ENCODE data around the gene VOPP1. TPM values are rescaled to one million over a fixed set of nuclear protein-coding genes. Genes with fewer than 3 reads are reported as not detected.

Gene VOPP1
- polyA plus RNA-seq, 1 experiment = 88.4 TPM

DNA sequence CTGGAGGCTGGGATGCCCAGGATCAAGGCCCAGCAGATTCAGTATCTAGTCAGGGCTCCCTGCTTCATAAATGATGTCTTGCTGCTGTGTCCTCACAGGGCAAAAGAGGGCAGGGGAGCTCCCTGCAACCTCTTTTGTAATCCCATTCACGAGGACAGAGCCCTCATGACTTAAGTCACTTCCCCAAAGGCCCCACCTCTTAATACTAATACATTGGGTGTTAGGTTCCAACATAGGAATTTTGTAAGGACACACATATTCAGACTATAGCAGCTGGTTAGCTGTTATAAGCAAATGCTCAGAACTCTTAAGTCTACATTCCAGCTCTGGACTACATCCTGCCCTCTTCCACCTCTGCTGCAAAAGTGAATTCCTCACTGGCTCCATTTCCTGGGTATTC, 63.0 kb downstream of the VOPP1 start:
- ChIA-PET POLR2A (interaction anchor here (0.7 to 1.5 kb wide), 6 partner anchors 13 to 70 kb away, joined by 3 to 10 read pairs (median 3); no protein-coding TSS in a partner anchor), CTCF (no interaction called here)
- peak overlapping the region; percentile 81 for H3K27ac ChIP-seq (ENCODE audit: low read depth, low read length)
- DNase-seq (ENCODE audit: low read depth, low spot score) = peak; percentile 67
- TF ChIP-seq, protein P1, sequence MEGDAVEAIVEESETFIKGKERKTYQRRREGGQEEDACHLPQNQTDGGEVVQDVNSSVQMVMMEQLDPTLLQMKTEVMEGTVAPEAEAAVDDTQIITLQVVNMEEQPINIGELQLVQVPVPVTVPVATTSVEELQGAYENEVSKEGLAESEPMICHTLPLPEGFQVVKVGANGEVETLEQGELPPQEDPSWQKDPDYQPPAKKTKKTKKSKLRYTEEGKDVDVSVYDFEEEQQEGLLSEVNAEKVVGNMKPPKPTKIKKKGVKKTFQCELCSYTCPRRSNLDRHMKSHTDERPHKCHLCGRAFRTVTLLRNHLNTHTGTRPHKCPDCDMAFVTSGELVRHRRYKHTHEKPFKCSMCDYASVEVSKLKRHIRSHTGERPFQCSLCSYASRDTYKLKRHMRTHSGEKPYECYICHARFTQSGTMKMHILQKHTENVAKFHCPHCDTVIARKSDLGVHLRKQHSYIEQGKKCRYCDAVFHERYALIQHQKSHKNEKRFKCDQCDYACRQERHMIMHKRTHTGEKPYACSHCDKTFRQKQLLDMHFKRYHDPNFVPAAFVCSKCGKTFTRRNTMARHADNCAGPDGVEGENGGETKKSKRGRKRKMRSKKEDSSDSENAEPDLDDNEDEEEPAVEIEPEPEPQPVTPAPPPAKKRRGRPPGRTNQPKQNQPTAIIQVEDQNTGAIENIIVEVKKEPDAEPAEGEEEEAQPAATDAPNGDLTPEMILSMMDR (IDR thresholded peaks at IDR 0.05; ENCODE audit: low read depth, low read length) = no peak
- H3K9me3 ChIP-seq (ENCODE audit: control insufficient read depth, insufficient read depth, low read length) = no peaks in the 10 kb centered on the region
- no peaks in the 10 kb centered on the region for H3K27me3 ChIP-seq (ENCODE audit: control insufficient read depth, insufficient read depth, low read length)
- no peak overlapping the region for H3K4me3 ChIP-seq (ENCODE audit: low read depth, low read length)

- no peak for DNase-seq (ENCODE audit: low read depth, low spot score)
- TF ChIP-seq, protein P1 (IDR thresholded peaks at IDR 0.05; ENCODE audit: low read depth, low read length) = no peak
- ChIA-PET CTCF (no interaction called here), POLR2A (interaction anchor here (0.6 to 1.5 kb wide), 7 partner anchors 25 to 748 kb away, joined by 3 to 10 read pairs (median 3); no protein-coding TSS in a partner anchor)
- H3K27me3 ChIP-seq (ENCODE audit: control insufficient read depth, insufficient read depth, low read length) = no peaks in the 10 kb centered on the region
- H3K9me3 ChIP-seq (ENCODE audit: control insufficient read depth, insufficient read depth, low read length) = no peaks in the 10 kb centered on the region
- peak overlapping the region; percentile 81 for H3K27ac ChIP-seq (ENCODE audit: low read depth, low read length)
- no peak overlapping the region for H3K4me3 ChIP-seq (ENCODE audit: low read depth, low read length)
These were observed 63.9 kb downstream of the VOPP1 start for GRCh38 chr7:55508221-55509011.

DNA sequence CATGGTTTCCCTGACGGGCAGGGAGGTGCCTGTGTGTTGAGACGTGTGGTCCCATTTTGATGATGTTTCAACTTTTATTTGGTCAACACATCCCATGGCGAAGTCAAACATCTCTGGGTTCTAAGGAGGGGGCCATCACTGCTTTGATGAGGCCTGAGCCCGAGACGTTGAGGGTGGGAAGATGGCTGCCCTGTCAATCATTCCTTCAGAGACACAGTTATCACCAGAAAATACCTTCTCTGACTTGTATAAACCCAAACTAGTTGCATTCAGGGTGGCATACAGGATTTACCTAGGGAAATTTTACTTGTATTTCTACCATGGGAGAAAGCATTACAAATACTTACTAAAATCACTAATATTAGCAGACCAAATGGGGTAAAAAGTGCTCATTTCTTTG, 64.6 kb downstream of the VOPP1 start:
- ChIA-PET POLR2A (interaction anchor here (0.6 kb wide), 2 partner anchors 186 to 748 kb away, joined by 3 to 7 read pairs; no protein-coding TSS in a partner anchor), CTCF (no interaction called here)
- no peak overlapping the region for H3K4me3 ChIP-seq (ENCODE audit: low read depth, low read length)
- H3K27ac ChIP-seq (ENCODE audit: low read depth, low read length) = no peak overlapping the region
- H3K9me3 ChIP-seq (ENCODE audit: control insufficient read depth, insufficient read depth, low read length) = no peaks in the 10 kb centered on the region
- H3K27me3 ChIP-seq (ENCODE audit: control insufficient read depth, insufficient read depth, low read length) = no peaks in the 10 kb centered on the region
- TF ChIP-seq, protein P1 (IDR thresholded peaks at IDR 0.05; ENCODE audit: low read depth, low read length) = no peak
- DNase-seq (ENCODE audit: low read depth, low spot score) = no peak

- ChIA-PET POLR2A (no interaction called here), CTCF (interaction anchor here (1.2 kb wide), 1 partner anchor 459 kb away, joined by 3 read pairs; no protein-coding TSS in a partner anchor)
- Histone ChIP-seq H3K9me3 (ENCODE audit: control insufficient read depth, insufficient read depth, low read length) (no peaks in the 10 kb centered on the region), H3K27ac (ENCODE audit: low read depth, low read length) (no peak overlapping the region), H3K27me3 (ENCODE audit: control insufficient read depth, insufficient read depth, low read length) (no peaks in the 10 kb centered on the region), H3K4me3 (ENCODE audit: low read depth, low read length) (no peak overlapping the region)
- DNase-seq (ENCODE audit: low read depth, low spot score) = no peak
- TF ChIP-seq, protein P1 (IDR thresholded peaks at IDR 0.05; ENCODE audit: low read depth, low read length) = no peak
These were observed 67.2 kb downstream of the VOPP1 start for GRCh38 chr7:55504967-55505658.
